NCI-H2081 (cell line): Measurements from ENCODE around the gene IER5L.
"Not testable (repeated sequence)": the region's sequence is repeated elsewhere in the genome, so short reads cannot be mapped to it uniquely, and the experiment has no call there.

Source experiments
- DNase-seq, 2 experiments: peaks; one replicate each; lab custom pipeline; 2025; lab: John Stamatoyannopoulos, UW

Gene IER5L

DNA sequence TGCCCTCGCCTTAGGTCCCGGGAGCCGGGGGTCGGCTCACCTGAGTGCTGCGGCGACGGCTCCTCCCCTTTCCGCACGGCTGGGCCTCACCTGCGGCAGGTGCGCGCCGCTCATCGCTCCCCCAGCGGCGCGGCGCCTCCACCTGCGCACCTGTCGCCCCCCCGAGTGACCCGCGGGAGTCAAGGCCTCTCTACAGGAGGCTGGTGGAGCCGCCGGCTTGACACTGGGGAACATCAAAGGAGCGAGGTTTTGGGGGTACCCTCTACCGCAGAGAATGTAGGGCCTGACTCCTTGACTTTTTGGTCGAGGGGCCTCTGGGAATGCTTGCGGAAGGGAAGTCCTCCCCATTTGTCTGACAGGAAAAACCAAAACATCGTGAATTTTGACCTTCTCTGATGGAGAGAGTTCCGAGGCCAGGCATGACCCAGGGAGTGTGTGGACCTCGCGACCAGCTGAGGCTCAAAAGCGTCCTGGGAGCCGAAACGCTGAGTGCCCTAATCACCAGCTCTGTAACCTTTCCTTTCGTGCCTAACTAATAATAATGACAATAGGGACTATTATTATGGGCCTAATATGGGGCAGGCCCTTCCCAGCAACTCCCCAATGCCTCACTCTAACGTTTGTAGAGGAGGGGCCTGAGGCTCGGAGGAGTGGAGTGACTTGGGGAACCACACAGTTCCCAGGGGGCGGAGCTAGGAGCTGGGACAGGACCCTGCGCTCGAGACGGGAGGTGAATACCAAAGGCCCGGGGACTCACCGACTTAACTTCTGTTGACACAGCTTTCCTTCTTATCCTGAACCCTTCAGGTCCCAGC is 714 bp upstream of the IER5L start:
- peak; percentile 76 to 87 for DNase-seq

DNA sequence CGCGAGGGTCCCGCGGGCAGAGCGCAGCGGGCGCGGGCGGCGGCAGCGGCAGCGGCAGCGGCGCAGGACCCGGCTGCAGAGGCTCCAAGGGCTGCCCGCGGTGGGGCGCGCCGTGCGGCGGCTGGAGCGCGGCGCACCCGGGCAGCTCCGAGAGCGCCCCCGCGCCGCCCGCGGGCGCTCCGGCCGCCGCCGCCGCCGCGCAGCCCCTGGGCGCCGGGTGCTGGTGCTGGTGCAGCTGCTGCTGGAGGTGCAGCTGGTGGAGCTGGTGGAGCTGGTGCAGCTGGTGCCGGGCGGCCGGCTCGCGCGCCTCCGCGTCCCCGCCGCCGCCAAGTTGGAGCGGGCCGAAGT is 644 bp downstream of the IER5L start:
- peak in 1 of 2 experiments; percentile 65 for DNase-seq

DNA sequence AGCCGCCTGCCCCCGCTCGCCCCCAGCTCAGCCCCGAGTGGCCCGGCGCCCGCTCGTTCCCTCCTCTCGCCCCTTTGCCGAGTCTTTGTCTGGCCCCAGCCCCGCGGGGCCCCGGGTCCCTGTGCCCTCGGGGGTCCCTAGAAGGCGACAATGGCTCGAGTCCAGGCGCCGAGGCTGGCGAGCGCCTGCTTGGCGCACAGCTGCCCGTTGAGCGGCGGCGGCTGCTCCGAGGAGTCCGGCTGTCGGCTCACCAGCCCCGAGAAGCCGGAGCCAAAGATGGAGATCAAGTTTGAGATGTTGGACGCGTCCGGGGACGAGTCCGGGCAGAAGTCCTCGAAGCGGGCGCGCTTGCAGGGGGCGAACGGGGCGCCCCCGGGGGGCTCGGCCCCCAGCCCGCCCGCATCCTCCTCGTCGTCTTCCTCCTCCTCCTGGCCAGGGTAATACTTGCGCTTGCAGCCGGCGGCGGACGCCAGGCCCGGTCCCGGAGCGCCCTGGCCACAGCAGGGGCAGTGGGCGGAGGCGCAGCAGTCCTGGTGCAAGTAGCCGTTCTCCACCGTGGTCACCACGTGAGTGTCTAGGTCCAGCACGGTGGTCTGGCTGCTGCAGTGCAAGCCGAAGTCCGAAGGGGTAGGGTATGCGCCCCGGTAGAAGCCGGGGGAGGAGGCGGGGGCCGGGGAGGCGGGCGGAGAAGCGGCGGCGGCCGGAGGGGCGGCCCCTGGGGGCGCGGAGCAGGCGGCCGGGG is 1.2 kb downstream of the IER5L start:
- peak in 1 of 2 experiments; percentile 26 for DNase-seq

DNA sequence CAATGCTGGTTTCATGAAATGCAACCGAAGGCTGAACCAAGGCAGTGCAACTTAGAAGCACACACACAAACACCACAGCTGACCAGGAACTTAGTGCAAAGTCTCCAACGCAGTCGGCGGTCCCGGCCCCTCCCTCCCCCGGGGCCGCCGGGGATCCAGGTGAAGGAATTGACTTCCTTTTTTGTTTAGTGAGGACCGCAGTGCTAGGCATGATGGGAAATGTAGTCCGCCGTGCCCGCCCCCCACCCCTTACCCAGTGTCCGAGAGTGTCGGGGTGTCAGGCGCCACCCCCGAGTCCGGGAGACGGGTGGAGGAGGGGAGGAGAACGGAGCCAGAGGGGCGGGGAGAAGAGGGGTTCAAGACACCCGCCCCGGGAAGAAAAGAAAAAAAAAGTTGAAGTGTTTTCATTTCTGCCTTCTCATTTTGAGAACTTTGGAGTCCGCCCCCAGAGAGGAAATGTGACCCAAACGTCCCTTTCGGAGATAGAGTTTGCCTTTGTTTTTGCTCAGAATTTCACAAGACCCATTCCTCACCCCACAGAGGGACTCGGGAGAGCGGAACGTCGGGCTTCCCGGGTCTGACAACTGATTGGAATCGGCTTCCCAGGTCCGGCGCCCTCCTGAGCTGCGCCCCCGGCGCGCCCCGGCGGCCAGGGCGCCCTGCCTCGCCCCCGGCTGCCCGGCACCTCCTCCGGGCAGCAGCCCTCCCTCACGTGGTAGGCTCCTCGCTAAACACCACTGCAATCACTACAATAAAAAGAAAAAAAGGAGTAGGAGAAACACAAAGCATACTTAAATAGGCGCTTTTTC is 2.0 kb downstream of the IER5L start:
- DNase-seq, result peak; percentile 41 to 61

DNA sequence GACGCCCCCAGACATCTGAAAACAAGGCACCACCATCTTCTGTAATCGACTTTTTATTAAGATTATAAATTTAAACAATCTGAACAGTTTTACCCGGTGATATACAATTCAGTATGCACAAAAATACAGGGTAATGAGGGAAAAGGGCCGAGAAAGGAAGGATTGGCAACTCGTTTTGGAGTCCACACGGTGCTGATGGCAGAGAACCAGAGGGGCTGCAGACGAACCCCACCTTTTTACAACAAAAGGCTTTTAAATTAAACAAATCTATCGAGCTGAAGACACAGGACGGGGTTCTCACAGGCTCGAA is 2.6 kb downstream of the IER5L start:
- DNase-seq, result no peak

DNA sequence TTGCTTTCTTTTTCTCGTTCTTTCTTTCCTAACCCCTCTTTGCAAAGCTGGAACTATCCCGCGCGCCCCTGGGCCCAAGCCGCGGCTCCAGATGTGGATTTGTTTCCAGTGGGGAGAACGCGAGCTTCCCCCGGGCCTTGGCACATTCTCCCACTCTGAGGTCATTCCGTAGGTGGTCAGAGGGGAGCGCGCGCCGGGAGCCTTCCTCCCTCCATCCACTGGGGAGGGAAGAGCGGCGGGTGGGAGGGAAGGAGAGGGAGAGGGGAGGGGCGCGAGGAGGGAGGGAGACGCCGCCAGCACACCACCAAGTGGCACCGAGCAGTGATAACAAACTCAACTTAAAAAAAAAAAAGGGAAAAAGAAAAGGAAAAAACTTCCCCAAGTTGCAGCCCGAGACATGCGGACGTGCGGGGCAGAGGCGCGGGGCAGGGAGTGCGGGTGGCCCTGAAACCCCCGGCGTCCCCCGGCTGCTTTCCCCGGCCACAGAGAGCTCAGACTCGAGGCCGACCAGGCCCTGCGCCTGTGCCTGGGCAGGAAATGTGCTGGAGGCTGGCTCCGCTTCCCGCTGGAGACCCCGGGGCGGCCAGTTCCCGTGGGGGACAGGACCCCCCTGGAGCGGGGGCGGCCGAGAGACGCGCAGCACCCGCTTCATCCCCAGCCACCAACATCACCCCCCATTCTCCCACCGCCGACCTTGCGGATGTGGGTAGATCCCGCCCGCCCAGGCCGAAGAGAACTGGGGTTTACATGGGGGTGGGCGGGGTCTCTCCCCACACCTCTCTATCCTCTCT is 3.1 kb downstream of the IER5L start:
- peak in 1 of 2 experiments; percentile 14 for DNase-seq

DNA sequence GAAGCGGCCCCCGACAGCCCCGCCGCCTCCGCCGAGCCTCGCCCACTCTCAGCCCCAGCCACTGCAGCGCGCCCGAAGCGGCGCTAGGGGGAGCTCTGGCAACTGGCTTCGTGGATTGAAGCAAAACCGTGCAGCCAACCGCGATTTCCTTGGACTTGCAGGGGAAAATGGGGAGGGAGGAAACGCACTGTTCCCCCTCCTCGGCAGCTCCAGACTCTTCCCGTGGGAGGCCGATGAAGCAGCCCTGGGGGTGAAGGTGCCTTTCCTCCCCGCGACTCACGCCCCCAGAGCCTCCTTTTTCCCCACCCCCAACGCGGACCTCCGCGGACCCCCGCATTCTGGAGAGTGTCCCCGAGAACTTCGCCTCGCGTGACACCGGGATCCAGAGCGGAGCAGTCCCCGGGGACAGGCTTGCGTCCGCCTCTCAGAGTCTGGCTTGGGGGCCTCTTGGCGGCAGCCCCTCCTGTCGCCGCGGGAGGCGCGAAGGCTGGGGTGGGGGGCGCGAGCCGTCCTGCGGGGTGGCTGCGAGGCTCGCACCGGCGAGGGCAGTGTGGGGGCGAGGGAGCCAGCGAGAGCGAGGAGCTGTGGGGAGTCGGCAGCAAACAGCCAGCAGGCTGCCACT is 3.8 kb downstream of the IER5L start:
- peak; percentile 81 to 84 for DNase-seq

DNA sequence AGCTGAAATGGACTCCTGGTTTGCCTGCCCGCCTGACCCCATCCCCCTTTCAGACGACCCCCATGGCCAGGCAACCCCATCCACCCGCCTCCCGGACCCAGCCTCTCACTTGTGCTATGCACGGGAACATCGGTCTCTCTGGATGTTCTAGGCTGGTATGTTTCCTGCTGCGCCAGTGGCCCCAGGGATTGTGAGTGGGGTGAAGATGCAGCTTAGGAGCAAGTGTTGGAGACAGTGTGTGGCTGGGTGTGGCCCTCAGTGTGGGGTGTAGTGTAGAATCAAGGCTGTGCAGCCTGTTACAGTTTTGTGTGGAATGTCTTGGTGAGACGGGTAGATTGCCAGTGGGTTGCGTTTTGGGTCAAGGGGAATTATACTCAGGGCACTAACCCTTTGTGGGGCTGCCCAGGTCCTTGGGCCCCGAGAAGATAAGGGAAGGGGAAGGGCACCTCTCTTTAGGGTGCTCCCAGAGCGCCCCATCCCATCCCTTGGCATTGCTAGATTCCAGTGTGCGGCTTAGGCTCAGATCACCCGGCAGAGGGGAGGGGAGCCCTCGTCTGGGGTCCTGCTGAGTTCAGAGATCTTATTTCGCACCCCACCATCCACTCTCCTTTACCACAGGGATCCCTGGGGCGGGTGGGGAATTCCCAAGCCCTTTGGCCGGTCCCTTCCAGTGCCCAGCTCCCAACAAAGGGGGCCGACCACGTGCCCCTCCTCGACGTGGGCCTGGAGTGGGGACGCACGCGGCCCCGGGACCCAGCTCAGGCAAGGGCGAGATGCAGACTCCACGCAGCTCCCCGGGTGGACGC is 4.6 kb downstream of the IER5L start:
- DNase-seq, result no peak

DNA sequence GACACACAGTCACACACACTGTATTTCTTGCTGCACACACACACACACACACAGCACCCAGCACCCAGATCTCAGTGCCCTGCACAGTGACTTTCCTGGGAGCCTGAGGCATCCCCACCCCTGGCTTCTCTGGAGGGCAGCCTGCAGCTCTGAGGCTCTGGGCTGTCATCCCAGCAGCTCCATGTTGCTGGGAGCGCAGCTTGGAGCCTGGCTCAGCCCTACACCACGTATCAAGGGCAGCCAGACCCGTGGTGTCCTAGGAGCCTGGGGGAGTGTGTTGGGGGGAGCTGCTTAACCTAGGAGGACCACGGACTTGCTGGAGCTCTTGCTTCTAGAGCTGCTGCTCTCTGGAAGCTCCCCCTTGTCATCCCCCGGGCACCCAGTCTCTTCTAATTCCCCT is 5.2 kb downstream of the IER5L start:
- DNase-seq, result no peak

DNA sequence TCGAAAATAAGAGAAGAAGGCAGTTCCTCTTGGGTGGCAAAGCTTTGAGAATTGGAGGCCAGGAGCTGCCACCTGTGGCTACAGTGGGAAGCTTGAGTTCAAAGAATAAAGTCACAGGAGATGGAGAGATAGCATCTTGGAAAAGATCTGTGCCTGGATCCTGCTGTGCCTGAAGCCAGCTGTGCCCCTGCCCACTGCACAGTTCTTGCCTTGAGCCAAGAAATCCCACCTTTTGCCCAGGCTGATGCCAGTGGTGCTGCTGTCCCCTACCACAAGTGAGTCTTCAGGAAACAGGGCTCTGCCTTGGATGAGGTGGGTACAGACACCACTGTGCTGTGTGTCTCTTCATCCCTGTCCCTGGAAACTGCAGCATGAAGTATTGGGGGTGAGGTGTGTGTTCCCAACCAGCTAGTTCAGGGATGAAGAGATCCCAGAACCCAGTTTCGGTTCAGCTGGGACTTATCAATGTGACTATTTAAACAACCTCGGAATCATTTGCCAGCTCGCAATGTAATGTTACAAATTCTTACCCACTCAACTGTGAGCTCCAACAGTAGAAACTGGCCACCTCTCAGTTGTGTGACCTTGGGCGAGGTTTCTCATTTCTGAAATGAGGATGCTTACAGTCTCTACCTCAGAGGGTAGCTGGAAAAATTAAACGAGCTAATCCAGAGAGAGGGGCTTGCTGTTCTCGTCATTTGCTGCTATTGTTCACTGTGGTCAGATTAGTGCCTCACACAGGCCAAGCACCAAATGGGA is 5.9 kb downstream of the IER5L start:
- no peak for DNase-seq

DNA sequence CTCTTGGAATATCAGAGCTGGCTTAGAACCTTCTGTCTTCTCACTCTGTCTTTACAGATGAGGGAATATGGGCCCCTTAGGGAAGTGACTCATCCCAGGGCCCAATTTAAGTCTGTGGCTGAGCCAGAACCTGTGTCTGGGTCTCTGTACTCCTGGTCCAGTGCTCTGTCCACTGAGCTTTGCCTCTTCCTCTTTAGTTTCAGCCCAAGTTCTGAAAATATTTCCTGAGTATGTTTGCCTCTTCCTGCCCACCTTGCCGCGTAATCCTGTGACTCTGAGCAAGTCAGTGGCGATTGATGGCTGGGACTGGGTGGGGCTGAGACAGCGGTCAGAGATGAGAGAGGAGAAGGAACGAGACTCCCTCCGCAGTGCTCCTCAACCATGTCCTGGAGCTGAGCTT is 7.8 kb downstream of the IER5L start:
- no peak for DNase-seq

DNA sequence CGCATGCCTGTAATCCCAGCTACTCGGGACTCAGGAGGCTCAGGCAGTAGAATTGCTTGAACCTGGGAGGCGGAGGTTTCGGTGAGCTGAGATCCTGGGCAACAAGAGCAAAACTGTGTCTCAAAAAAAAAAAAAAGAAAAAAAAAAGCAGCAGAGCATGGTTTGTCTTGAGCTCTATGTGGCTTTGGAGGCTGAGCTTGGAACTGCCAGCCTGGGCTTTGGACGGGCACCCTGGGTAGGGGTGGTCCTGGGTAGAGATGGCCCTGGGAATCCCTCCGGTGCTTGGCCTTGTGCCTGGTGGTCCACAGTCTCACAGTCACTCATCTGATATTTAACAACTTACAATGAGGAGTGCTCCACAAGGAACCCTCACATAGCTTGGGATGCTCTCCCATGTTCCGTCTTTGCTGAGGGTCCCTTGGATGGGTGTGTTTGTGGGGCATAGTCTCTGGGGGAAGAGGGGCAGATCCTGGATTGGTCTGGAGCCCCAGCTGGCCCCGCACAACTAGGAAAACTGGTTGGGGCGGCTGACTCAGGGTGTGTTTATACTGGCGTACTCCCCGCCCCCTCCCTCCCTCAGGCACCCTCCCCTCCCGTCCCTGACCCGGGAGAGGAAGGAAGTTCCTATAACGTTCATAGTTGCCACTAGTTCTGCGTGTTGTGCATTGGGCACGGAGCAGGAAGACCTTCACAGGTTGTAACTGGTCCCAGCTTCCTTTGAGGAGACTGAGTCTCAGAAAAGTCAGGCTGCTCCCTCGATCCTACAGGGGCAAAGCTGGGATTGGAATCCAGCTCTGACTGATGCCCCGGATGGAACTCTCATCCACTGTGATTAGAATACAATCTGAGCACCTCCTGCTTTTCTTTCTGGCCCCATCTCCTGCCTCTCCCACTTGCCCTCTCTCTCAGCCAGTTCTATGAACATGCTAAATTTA is 11.2 kb downstream of the IER5L start:
- peak in 1 of 2 experiments; percentile 32 for DNase-seq

DNA sequence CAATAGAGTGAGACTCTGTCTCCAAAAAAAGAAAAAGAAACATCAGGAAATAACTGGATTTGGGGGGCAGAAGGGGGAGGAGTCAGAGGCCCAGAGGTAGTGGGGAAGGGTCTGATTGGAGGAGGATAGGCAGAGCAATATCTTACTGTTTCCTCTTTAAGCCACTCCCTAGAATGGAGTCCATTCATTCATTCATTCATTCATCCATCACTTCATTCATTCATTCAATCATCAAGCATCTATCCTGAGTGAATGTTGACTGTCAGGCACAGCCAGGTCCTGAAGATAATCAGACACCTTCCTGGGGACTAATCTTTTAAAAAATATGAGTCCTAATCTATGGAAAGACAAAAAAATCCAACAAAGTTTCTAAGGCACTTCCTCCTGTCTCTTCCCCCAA is 12.9 kb downstream of the IER5L start:
- DNase-seq, result no peak

DNA sequence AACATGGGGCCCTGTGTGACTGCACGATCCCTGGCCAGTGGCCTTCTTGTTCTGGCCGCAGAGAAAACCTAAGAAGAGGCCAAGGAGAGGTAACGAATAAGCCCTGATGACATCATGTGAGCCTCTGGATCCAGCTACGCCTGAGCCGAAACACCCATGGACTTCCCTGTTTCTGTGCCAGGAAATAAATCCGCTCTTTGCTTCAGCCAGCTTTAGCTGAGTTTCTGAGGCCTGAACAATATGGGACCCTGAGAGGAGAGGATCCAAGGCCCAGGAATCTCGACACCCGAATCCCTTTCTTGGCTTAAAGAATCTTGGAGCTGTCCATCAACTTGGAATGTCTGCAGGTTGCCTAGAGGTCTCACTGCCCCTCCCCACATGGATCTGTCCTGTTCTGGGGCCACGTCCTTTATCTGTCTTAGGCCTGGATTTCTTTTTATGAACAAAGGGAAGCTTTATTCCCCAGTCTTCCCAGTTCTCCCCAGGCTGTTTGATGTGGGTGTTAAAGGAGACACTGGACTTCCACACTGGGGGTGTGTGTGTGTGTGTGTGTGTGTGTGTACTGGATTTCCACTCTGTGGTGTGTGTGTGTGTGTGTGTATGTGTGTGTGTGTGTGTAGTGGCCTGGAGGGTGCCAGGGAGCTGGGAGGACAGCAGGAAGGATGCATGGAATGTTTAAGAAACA is 13.7 kb downstream of the IER5L start:
- no peak for DNase-seq

DNA sequence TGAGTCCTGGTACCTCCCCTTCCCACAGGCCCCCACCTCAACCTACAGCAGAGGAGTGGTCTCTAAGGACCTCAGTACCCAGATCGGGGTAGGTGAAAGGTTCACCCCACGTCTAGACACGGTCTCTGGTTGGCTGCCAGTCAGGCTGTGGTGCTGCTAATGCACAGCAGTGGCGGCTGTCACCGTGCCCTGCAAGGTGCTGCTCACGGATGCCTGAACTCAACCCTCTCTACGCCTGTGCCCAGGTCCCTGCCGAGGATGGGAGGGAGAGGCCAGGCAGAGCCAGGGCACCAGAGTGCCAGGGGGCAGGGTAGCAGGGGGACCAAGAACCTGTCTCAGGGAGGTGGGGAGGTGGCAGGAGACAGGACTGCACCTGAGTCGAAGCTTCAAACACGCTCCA is 14.3 kb downstream of the IER5L start:
- no peak for DNase-seq

DNA sequence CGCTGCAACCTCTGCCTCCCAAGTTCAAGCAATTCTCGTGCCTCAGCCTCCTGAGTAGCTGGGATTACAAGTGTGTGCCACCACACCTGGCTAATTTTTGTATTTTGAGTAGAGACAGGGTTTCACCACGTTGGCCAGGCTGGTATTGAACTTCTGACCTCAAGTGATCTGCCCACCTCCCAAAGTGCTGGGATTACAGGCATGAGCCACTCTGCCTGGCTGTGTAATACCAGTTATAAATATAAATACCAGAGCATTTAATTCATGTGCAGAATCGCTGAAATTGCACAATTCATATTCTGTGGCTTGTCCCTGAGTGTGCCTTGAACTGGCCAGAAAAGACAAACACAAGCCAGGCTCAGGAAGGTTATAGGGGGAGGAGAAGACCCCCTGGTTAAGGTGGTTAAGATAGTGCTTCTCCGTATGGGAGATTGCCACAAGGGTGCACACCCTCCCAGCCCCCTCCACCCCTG is 14.8 kb downstream of the IER5L start:
- DNase-seq, result not testable (repeated sequence)

DNA sequence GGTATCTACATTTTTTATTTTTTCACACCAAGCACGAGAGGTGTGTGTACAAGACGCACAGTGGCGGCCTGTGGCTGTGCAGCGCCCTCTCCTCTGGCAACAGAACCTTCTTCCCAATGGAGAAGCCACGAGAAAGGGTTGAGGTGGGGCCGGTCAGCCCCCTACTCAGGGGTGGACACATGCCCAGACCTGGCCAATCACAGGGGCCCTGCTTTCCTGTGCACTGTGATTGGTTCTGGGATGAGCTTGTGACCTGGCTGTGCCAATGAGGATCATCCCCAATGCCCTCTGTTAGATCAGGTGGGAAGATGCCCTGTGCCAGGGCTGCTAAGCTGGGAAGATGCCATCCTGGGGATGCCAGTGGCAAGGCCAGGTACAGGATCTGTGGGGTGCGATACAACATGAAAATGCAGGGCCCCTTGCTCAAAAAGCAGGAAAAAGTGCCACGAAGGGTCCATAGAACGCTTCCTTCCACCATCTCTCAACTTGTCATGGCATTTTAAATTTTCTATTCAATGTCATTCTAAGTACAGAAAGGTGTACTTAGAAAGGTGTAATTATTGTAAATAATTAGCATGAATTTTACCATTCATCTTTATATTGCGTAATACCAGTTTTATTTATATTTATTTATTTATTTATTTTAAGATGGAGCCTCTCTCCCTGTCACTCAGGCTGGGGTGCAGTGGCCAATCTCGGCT is 15.4 kb downstream of the IER5L start:
- no peak for DNase-seq

DNA sequence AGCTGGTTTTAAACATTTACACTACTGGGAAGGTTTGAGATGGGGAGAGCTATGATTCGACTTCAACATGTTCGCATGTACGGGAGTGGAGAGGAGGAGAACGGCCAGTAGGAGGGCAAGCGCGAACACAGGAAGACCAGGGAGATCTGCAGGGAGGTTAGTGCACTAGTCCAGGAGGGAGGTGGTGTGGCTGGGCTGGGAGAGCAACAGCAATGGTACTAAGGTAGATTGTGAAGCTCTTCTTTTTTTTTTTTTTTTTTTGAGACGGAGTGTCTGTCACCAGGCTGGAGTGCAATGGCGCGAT is 16.6 kb downstream of the IER5L start:
- DNase-seq, result no peak
